ENCODE results near the gene SLC27A2. TPM values are rescaled to one million over a fixed set of nuclear protein-coding genes. Genes with fewer than 3 reads are reported as not detected.
"Not testable (repeated sequence)": the region's sequence is repeated elsewhere in the genome, so short reads cannot be mapped to it uniquely, and the experiment has no call there.

SLC27A2 gene
- total RNA-seq (2013; cell fraction: nucleolus; rRNA removed), result 0.88 and 2.2 TPM in 2 replicates
- total RNA-seq (2014; rRNA removed) (0.62 and 0.82 TPM in 2 replicates), total RNA-seq (2014; rRNA removed; fragmentation: Illumina TruSeq; extraction: Trizol) (0.98 and 1.1 TPM in 2 replicates), total RNA-seq (2021) (0.38 and 0.64 TPM in 2 replicates), polyA plus RNA-seq (2011; rRNA removed) (0.69 and 1.5 TPM in 2 replicates), polyA plus RNA-seq (2014; fragmentation: Illumina TruSeq; extraction: Trizol) (0.55 and 0.59 TPM in 2 replicates), polyA plus RNA-seq (2014; fragmentation: Nextera tagmentation; extraction: Ambion mirVana) (under 1 TPM in 1 of 2 experiments, not detected in 1; 0.22 TPM), polyA plus RNA-seq (2014; rRNA removed) (0.67 and 0.83 TPM in 2 replicates), polyA plus RNA-seq (2016; fragmentation: Nextera tagmentation; extraction: Ambion mirVana) (1 to 10 TPM in 1 of 2 experiments, under 1 TPM in 1; 0.98 to 1.2 TPM), polyA minus RNA-seq (2011; rRNA and poly(A)+ RNA removed) (0.36 and 0.80 TPM in 2 replicates), Bru-seq, nascent RNA (percentile 28 among the genes with signal in this experiment), BruChase-seq, experiment 1, labeled RNA remaining after a 6-hour chase (percentile 15 among the genes with signal in this experiment), BruChase-seq, experiment 2, labeled RNA remaining after a 2-hour chase (percentile 15 among the genes with signal in this experiment)
- polyA plus RNA-seq (2011; ENCODE audit: low read depth), result 0.24 TPM
- 0.46 and 0.59 TPM in 2 replicates for polyA plus RNA-seq (2011; cell fraction: cytosol; rRNA removed)
- 0.46 and 0.47 TPM in 2 replicates for polyA plus RNA-seq (2011; cell fraction: nucleus; rRNA removed)
- 0.38 and 0.52 TPM in 2 replicates for polyA plus RNA-seq (2012)
- 3.3 and 4.0 TPM in 2 replicates for polyA minus RNA-seq (2011; cell fraction: cytosol; rRNA and poly(A)+ RNA removed)
- polyA minus RNA-seq (2011; cell fraction: nucleus; rRNA and poly(A)+ RNA removed), result 1.2 and 1.4 TPM in 2 replicates
- long read RNA-seq, experiment 1, partial matches to known transcripts, result 1 of 6 reads
- long read RNA-seq, experiment 1, other reads (novel, unspliced or antisense), result 2 of 6 reads
- long read RNA-seq, experiment 2, transcript SLC27A2-201 (10 exons, 2,394 nt), result major isoform, 11 of 14 reads
- long read RNA-seq, experiment 2, partial matches to known transcripts, result 2 of 14 reads
- long read RNA-seq, experiment 2, other reads (novel, unspliced or antisense), result 1 of 14 reads

GRCh38 chr15:50181969-50182218, at the start of gene SLC27A2:
SLC27A2 (plus strand) TSS chr15:50182196; CDS start chr15:50182428, 232 bp downstream.
- in situ Hi-C loops (cut with MboI) (no loop called here), intact Hi-C loops (cut with micrococcal nuclease; ENCODE audit: unreplicated experiment) (loop anchor here (10.0 kb wide), 1 partner anchor 133 kb away; no protein-coding TSS in a partner anchor)
- peaks cover 7% of the 10 kb centered on the region; the same call in 1 of the 2 replicates for H3K4me1 ChIP-seq (ENCODE audit: control insufficient read depth, insufficient read depth, low read length)
- no peaks in the 10 kb centered on the region for H3K9me3 ChIP-seq (replicated peaks; ENCODE audit: control insufficient read depth, insufficient read depth, low read length)
- FAIRE-seq, result no peak
- CTCF ChIA-PET, result interaction anchor here (1.2 to 4.3 kb wide), 2 partner anchors 29 to 133 kb away, joined by 3 to 44 read pairs; no protein-coding TSS in a partner anchor
- POLR2A ChIA-PET, result no interaction called here
- 19% methylated on average over 15 of the region's 17 CpGs for WGBS (ENCODE audit: insufficient coverage, insufficient replicate concordance, low lambda C conversion rate, missing lambda C conversion rate)
- peak within 1 kb of the TSS; percentile 55; the same call in 1 of the 2 replicates for H3K4me3 ChIP-seq
- H3K27me3 ChIP-seq (replicated peaks in 1 of 2; ENCODE audit: control insufficient read depth in 2 of 2, insufficient read depth in 2 of 2, low read length in 1 of 2), result 0 out of 4 replicates have a peak, but pooled peaks cover 0 to 4% of the 10 kb centered on the region in 2 experiments
- RAD21 ChIA-PET (ENCODE audit: unreplicated experiment), result interaction anchor here (1.5 to 4.2 kb wide), 2 partner anchors 59 to 133 kb away, joined by 3 to 15 read pairs; no protein-coding TSS in a partner anchor
- BruUV-seq (replicated peaks), result no TSS peak
- no peak for DNase-seq (ENCODE audit: low read depth, low spot score)
- ATAC-seq, result no peak; the same call in 2 of the 3 replicates
- H3K9ac ChIP-seq (ENCODE audit: control insufficient read depth, insufficient read depth, low read length), result no peak within 1 kb of the TSS; the same call in 1 of the 2 replicates
- TF ChIP-seq TCF3 (IDR thresholded peaks at IDR 0.05; ENCODE audit: borderline replicate concordance, insufficient read depth, low read depth, low read length) (peak; percentile 71; the same call in 1 of the 2 replicates), GATAD2B (conservative IDR thresholded peaks at IDR 0.05; ENCODE audit: low read depth) (no peak; the same call in 1 of the 2 replicates), EGR1 (IDR thresholded peaks at IDR 0.05; ENCODE audit: borderline replicate concordance in 1 of 2, low read depth in 2 of 2, low read length in 2 of 2) (peak in 1 of 2 experiments; percentile 57; a peak in 1 of 3 replicates), RAD21 (IDR thresholded peaks at IDR 0.05; ENCODE audit: insufficient read depth, low read depth, low read length) (peak; percentile 28; the same call in 1 of the 2 replicates), MYB (IDR thresholded peaks at IDR 0.05; ENCODE audit: borderline replicate concordance, low read depth, low read length) (no peak), YY1 (IDR thresholded peaks at IDR 0.05; ENCODE audit: low read depth, low read length) (peak; percentile 43), FOS (IDR thresholded peaks at IDR 0.05; ENCODE audit: borderline replicate concordance, extremely low read depth, insufficient read length) (no peak)
- TF ChIP-seq, protein P1, sequence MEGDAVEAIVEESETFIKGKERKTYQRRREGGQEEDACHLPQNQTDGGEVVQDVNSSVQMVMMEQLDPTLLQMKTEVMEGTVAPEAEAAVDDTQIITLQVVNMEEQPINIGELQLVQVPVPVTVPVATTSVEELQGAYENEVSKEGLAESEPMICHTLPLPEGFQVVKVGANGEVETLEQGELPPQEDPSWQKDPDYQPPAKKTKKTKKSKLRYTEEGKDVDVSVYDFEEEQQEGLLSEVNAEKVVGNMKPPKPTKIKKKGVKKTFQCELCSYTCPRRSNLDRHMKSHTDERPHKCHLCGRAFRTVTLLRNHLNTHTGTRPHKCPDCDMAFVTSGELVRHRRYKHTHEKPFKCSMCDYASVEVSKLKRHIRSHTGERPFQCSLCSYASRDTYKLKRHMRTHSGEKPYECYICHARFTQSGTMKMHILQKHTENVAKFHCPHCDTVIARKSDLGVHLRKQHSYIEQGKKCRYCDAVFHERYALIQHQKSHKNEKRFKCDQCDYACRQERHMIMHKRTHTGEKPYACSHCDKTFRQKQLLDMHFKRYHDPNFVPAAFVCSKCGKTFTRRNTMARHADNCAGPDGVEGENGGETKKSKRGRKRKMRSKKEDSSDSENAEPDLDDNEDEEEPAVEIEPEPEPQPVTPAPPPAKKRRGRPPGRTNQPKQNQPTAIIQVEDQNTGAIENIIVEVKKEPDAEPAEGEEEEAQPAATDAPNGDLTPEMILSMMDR (IDR thresholded peaks at IDR 0.05 in 2 of 3, conservative IDR thresholded peaks at IDR 0.05 in 1 of 3; ENCODE audit: control insufficient read depth in 2 of 3, extremely low read depth in 1 of 3, insufficient read depth in 1 of 3, low read depth in 3 of 3, low read length in 3 of 3), result peak; percentile 24 to 51 (median 45); a peak in 3 of 6 replicates
- SMC1A ChIA-PET (ENCODE audit: uncharacterized antibody, unreplicated experiment), result no interaction called here
- no peaks in the 10 kb centered on the region for H4K20me1 ChIP-seq (ENCODE audit: control insufficient read depth, insufficient read depth)
- H3K4me2 ChIP-seq (ENCODE audit: control insufficient read depth, insufficient read depth), result peak within 1 kb of the TSS; percentile 98
- H3K27ac ChIP-seq (ENCODE audit: control insufficient read depth, insufficient read depth), result no peak within 1 kb of the TSS
- H2AFZ ChIP-seq (ENCODE audit: control insufficient read depth, low read depth, low read length), result peak within 1 kb of the TSS; percentile 66
- H3K79me2 ChIP-seq (ENCODE audit: control insufficient read depth, insufficient read depth, low read length), result no peaks in the 10 kb centered on the region
- H3K36me3 ChIP-seq (ENCODE audit: control insufficient read depth in 2 of 2, insufficient read depth in 2 of 2, low read length in 1 of 2), result no peaks in the 10 kb centered on the region

GRCh38 chr15:50132251-50132984, 49.6 kb upstream of the SLC27A2 start:
- H3K79me2 ChIP-seq (ENCODE audit: control insufficient read depth, insufficient read depth, low read length); H2AFZ ChIP-seq (ENCODE audit: control insufficient read depth, low read depth, low read length); FAIRE-seq; intact Hi-C loops (cut with micrococcal nuclease; ENCODE audit: unreplicated experiment); H3K4me1 ChIP-seq (ENCODE audit: control insufficient read depth, insufficient read depth, low read length); H3K36me3 ChIP-seq (ENCODE audit: control insufficient read depth in 2 of 2, insufficient read depth in 2 of 2, low read length in 1 of 2); ATAC-seq; DNase-seq (ENCODE audit: low read depth, low spot score); H4K20me1 ChIP-seq (ENCODE audit: control insufficient read depth, insufficient read depth); H3K27me3 ChIP-seq (replicated peaks in 1 of 2; ENCODE audit: control insufficient read depth in 2 of 2, insufficient read depth in 2 of 2, low read length in 1 of 2); in situ Hi-C loops (cut with MboI); H3K9ac ChIP-seq (ENCODE audit: control insufficient read depth, insufficient read depth, low read length); H3K4me3 ChIP-seq; H3K4me2 ChIP-seq (ENCODE audit: control insufficient read depth, insufficient read depth); CTCF ChIA-PET; H3K27ac ChIP-seq (ENCODE audit: control insufficient read depth, insufficient read depth); H3K9me3 ChIP-seq (replicated peaks; ENCODE audit: control insufficient read depth, insufficient read depth, low read length); BruUV-seq (replicated peaks); RAD21 ChIA-PET (ENCODE audit: unreplicated experiment); POLR2A ChIA-PET: not testable (repeated sequence)
- SMC1A ChIA-PET (ENCODE audit: uncharacterized antibody, unreplicated experiment), result interaction anchor here (1.5 kb wide), 1 partner anchor 896 kb away, joined by 5 read pairs; no protein-coding TSS in a partner anchor
- WGBS (ENCODE audit: insufficient coverage, insufficient replicate concordance, low lambda C conversion rate, missing lambda C conversion rate), result 77% methylated on average over 3 of the region's 3 CpGs

Data from GM12878 (cell line).